GM18517 (cell line): ENCODE data around the gene GABRR2.
"Not testable (repeated sequence)": the region's sequence is repeated elsewhere in the genome, so short reads cannot be mapped to it uniquely, and the experiment has no call there.

ENCODE experiments used
- ATAC-seq: cut with Tn5 transposase; IDR thresholded peaks from one replicate; pipeline ENCODE4 v1.9.1; 2021; ENCODE audit warnings: mild to moderate bottlenecking, moderate library complexity; ENCODE audit not compliant: unreplicated experiment

The GABRR2 gene

GRCh38 chr6:89295981-89296380, 19.1 kb downstream of the GABRR2 start:
- no peak for ATAC-seq

- not testable (repeated sequence) for ATAC-seq
Measured at GRCh38 chr6:89295116-89295515, 20.0 kb downstream of the GABRR2 start.

GRCh38 chr6:89291256-89291819, 23.8 kb downstream of the GABRR2 start:
- ATAC-seq: no peak

- no peak for ATAC-seq
Measured at GRCh38 chr6:89290401-89291155, 24.5 kb downstream of the GABRR2 start.

- no peak for ATAC-seq
Measured at GRCh38 chr6:89289710-89290109, 25.4 kb downstream of the GABRR2 start.

- ATAC-seq: no peak
Measured at GRCh38 chr6:89287351-89288028, 27.6 kb downstream of the GABRR2 start.

- no peak for ATAC-seq
Measured at GRCh38 chr6:89286516-89286915, 28.6 kb downstream of the GABRR2 start.

GRCh38 chr6:89284963-89285735, 29.9 kb downstream of the GABRR2 start:
- ATAC-seq: no peak

GRCh38 chr6:89284081-89284480, 31.0 kb downstream of the GABRR2 start:
- no peak for ATAC-seq

GRCh38 chr6:89282749-89283148, 32.4 kb downstream of the GABRR2 start:
- no peak for ATAC-seq

GRCh38 chr6:89281779-89282246, 33.3 kb downstream of the GABRR2 start:
- peak; percentile 97 for ATAC-seq

GRCh38 chr6:89278956-89279355, 36.1 kb downstream of the GABRR2 start:
- no peak for ATAC-seq

- no peak for ATAC-seq
Measured at GRCh38 chr6:89275900-89276299, 39.2 kb downstream of the GABRR2 start.

GRCh38 chr6:89273816-89274215, 41.3 kb downstream of the GABRR2 start:
- no peak for ATAC-seq

GRCh38 chr6:89272596-89272995, 42.5 kb downstream of the GABRR2 start:
- no peak for ATAC-seq

GRCh38 chr6:89270951-89271721, 44.0 kb downstream of the GABRR2 start:
- peak; percentile 56 for ATAC-seq

- ATAC-seq: no peak
Measured at GRCh38 chr6:89269981-89270380, 45.1 kb downstream of the GABRR2 start.

GRCh38 chr6:89269252-89269651, 45.8 kb downstream of the GABRR2 start:
- no peak for ATAC-seq

- ATAC-seq: no peak
Measured at GRCh38 chr6:89268776-89269175, 46.3 kb downstream of the GABRR2 start.

- no peak for ATAC-seq
Measured at GRCh38 chr6:89267918-89268317, 47.2 kb downstream of the GABRR2 start.
